Cardiac muscle cell (in vitro differentiated cells and primary cell): ENCODE results near the gene NANS. TPM values are rescaled to one million over a fixed set of nuclear protein-coding genes. Genes with fewer than 3 reads are reported as not detected.
"Not testable (repeated sequence)": the region's sequence is repeated elsewhere in the genome, so short reads cannot be mapped to it uniquely, and the experiment has no call there.

Source experiments
- DNase-seq, 2 donors: peaks; one replicate each; pipeline versions ENCODE4 v3.0.0 to v3.0.0-alpha.2; 2010 to 2017; ENCODE audit warnings: low read depth in 1 of 2, low spot score in 1 of 2
- H3K27ac ChIP-seq: fragments of 200-600 bp; sonication (generic); 2 replicates; pipeline ENCODE4 v1.5.1; 2016
- H3K27me3 ChIP-seq: fragments of 200-600 bp; sonication (generic); 2 replicates; pipeline ENCODE4 v1.6.0; 2016; ENCODE audit warnings: control low read depth
- H3K36me3 ChIP-seq: fragments of 200-600 bp; sonication (generic); 2 replicates; pipeline ENCODE4 v1.5.1; 2016; ENCODE audit warnings: control low read depth
- H3K4me1 ChIP-seq: fragments of 200-600 bp; sonication (generic); 2 replicates; pipeline ENCODE4 v1.8.1; 2017; ENCODE audit warnings: low read depth, mild to moderate bottlenecking, mixed run types
- H3K4me3 ChIP-seq: fragments of 200-600 bp; sonication (generic); 2 replicates; pipeline ENCODE4 v1.5.1; 2016; ENCODE audit warnings: mild to moderate bottlenecking
- H3K9me3 ChIP-seq: fragments of 200-600 bp; sonication (generic); 2 replicates; pipeline ENCODE4 v1.5.1; 2017; ENCODE audit warnings: low read depth, mild to moderate bottlenecking, control low read depth
- polyA plus RNA-seq: library from polyadenylated mRNA; unstranded; fragments of >200 nt; fragmentation: Nextera tagmentation; extraction: Ambion mirVana; gene quantifications from 2 replicates; pipeline ENCODE4 v1.2.1, GENCODE V29; 2016
- total RNA-seq: library from RNA; depleted of rRNA; stranded (reverse); fragments of >200 nt; gene quantifications from 2 replicates; pipeline ENCODE4 v1.2.3, GENCODE V29; 2016
- TF ChIP-seq, protein P1 (sequence below): IDR thresholded peaks from 2 replicates; pipeline ENCODE4 v1.5.1; 2012; ENCODE audit warnings: low read depth, mild to moderate bottlenecking, low read length

The NANS gene
- total and polyA plus RNA-seq, 2 experiments from 2014 or later = 49.4 to 95.4 TPM

- Histone ChIP-seq H3K27me3 (no peaks in the 10 kb centered on the region), H3K4me1 (peaks cover 15% of the 10 kb centered on the region), H3K36me3 (peaks cover 20% of the 10 kb centered on the region), H3K9me3 (no peaks in the 10 kb centered on the region), H3K4me3 (no peak overlapping the region), H3K27ac (peak overlapping the region; percentile 48)
- no peak for DNase-seq
- TF ChIP-seq, protein P1, sequence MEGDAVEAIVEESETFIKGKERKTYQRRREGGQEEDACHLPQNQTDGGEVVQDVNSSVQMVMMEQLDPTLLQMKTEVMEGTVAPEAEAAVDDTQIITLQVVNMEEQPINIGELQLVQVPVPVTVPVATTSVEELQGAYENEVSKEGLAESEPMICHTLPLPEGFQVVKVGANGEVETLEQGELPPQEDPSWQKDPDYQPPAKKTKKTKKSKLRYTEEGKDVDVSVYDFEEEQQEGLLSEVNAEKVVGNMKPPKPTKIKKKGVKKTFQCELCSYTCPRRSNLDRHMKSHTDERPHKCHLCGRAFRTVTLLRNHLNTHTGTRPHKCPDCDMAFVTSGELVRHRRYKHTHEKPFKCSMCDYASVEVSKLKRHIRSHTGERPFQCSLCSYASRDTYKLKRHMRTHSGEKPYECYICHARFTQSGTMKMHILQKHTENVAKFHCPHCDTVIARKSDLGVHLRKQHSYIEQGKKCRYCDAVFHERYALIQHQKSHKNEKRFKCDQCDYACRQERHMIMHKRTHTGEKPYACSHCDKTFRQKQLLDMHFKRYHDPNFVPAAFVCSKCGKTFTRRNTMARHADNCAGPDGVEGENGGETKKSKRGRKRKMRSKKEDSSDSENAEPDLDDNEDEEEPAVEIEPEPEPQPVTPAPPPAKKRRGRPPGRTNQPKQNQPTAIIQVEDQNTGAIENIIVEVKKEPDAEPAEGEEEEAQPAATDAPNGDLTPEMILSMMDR = no peak
These were observed 37.4 kb upstream of the NANS start for GRCh38 chr9:98019098-98019497.

DNA sequence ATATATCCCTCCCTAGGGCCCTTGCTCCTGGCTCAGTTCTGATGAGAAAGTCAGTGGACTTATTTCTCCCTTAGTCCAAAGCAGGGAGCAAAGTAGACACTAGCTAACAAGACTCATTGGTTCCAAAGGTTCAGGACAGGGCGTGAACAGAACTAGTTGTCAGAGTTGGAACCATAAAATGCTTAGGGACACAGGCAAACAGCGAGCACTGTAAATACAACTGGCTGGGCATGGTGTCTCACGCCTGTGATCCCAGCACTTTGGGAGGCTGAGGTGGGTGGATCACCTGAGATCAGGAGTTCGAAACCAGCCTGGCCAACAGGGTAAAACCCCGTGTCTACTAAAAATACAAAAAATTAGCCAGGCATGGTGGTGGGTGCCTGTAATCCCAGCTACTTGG is 36.7 kb upstream of the NANS start:
- H3K4me3 ChIP-seq, H3K9me3 ChIP-seq, H3K27me3 ChIP-seq, DNase-seq, H3K27ac ChIP-seq: not testable (repeated sequence)
- Histone ChIP-seq H3K36me3 (peaks cover 13% of the 10 kb centered on the region), H3K4me1 (peaks cover 15% of the 10 kb centered on the region)

GRCh38 chr9:98020476-98021145 is 35.9 kb upstream of the NANS start:
- Histone ChIP-seq H3K4me1 (peaks cover 15% of the 10 kb centered on the region), H3K36me3 (peaks cover 6% of the 10 kb centered on the region), H3K27me3 (no peaks in the 10 kb centered on the region), H3K9me3 (no peaks in the 10 kb centered on the region), H3K4me3 (no peak overlapping the region), H3K27ac (no peak overlapping the region)
- DNase-seq = no peak
- TF ChIP-seq, protein P1 = no peak

- DNase-seq = peak in 1 of 2 donors; percentile 5
- no peaks in the 10 kb centered on the region for H3K27me3 ChIP-seq
- TF ChIP-seq, protein P1 = no peak
- no peaks in the 10 kb centered on the region for H3K9me3 ChIP-seq
- peak overlapping the region; percentile 1 for H3K27ac ChIP-seq
- peaks cover 13% of the 10 kb centered on the region for H3K4me1 ChIP-seq
- H3K36me3 ChIP-seq = no peaks in the 10 kb centered on the region
- H3K4me3 ChIP-seq = no peak overlapping the region
These were observed 35.1 kb upstream of the NANS start for GRCh38 chr9:98021306-98022040.

DNA sequence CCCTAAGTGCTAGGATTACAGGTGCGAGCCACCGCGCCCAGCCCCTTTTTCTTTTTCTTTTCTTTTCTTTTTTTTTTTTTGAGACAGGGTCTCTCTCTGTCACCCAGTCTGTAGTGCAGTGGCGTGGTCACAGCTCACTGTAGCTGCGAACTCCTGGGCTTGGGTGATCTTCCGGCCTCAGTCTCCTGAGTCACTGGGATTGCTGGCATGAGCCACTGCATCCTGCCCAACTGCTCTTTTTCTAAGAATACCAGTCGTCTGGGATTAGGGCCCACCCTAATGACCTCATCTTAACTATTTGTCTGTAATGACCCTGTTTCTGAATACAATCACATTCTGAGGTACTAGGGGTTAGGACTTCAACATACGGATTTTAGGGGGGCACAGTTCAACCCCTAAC is 34.1 kb upstream of the NANS start:
- DNase-seq = no peak
- no peak overlapping the region for H3K4me3 ChIP-seq
- H3K27ac ChIP-seq = no peak overlapping the region
- H3K4me1 ChIP-seq = peaks cover 3% of the 10 kb centered on the region
- H3K9me3 ChIP-seq = no peaks in the 10 kb centered on the region
- no peaks in the 10 kb centered on the region for H3K27me3 ChIP-seq
- TF ChIP-seq, protein P1 = no peak
- no peaks in the 10 kb centered on the region for H3K36me3 ChIP-seq

DNA sequence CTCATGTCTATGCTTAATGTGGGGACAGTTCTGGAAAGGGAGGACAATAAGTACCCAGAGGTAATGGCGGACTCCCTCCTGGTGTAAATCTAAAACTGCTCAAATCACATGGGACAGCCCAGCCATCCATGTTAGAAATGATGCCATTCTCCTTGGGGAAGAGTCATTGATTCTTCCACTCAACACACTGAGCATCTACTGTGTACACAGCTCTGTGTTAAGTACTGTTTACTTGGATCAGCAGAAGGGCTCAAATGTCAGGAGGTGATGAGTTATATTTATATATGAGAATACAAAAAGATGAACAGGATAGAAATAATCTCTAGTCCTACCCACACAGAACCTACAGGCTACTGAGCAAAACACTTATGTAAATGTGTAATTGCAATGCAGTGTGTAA is 31.8 kb upstream of the NANS start:
- Histone ChIP-seq H3K36me3 (no peaks in the 10 kb centered on the region), H3K9me3 (no peaks in the 10 kb centered on the region), H3K4me3 (no peak overlapping the region), H3K27me3 (no peaks in the 10 kb centered on the region), H3K4me1 (no peaks in the 10 kb centered on the region), H3K27ac (no peak overlapping the region)
- TF ChIP-seq, protein P1 = no peak
- no peak for DNase-seq
